ENCODE results near the gene SNAPC5.

GRCh38 chr15:66462627-66463026 lies 34.9 kb downstream of the SNAPC5 start:
- TF ChIP-seq CTCF (conservative IDR thresholded peaks at IDR 0.05; ENCODE audit: low read depth, low read length) = no peak
- TF ChIP-seq EZH2 (IDR thresholded peaks at IDR 0.05; ENCODE audit: low read length, unreplicated experiment) = no peak
- no peak for TF ChIP-seq EZH2phosphoT487 (IDR thresholded peaks at IDR 0.05; ENCODE audit: borderline replicate concordance, low read length)

Measured in PC-3 (cell line).